AG09319 (cell line): ENCODE measurements around the gene LBH.

Source experiments
- DNase-seq: peaks from one replicate; pipeline ENCODE4 v3.0.0-alpha.2; 2010; ENCODE audit warnings: low read depth; ENCODE audit errors: extremely low read depth
- TF ChIP-seq, protein P1 (sequence below): IDR thresholded peaks from 2 replicates; pipeline ENCODE4 v1.5.1; 2011; ENCODE audit warnings: low read depth, mild to moderate bottlenecking, inconsistent platforms, low read length, moderate library complexity

The LBH gene

GRCh38 chr2:30235859-30236535, 4.7 kb downstream of the LBH start:
- DNase-seq, result no peak
- TF ChIP-seq, protein P1, sequence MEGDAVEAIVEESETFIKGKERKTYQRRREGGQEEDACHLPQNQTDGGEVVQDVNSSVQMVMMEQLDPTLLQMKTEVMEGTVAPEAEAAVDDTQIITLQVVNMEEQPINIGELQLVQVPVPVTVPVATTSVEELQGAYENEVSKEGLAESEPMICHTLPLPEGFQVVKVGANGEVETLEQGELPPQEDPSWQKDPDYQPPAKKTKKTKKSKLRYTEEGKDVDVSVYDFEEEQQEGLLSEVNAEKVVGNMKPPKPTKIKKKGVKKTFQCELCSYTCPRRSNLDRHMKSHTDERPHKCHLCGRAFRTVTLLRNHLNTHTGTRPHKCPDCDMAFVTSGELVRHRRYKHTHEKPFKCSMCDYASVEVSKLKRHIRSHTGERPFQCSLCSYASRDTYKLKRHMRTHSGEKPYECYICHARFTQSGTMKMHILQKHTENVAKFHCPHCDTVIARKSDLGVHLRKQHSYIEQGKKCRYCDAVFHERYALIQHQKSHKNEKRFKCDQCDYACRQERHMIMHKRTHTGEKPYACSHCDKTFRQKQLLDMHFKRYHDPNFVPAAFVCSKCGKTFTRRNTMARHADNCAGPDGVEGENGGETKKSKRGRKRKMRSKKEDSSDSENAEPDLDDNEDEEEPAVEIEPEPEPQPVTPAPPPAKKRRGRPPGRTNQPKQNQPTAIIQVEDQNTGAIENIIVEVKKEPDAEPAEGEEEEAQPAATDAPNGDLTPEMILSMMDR, result no peak

GRCh38 chr2:30236591-30237238, 5.4 kb downstream of the LBH start:
- no peak for DNase-seq
- TF ChIP-seq, protein P1, result no peak

- TF ChIP-seq, protein P1, result no peak
- no peak for DNase-seq
Measured at GRCh38 chr2:30237239-30237965, 6.1 kb downstream of the LBH start.

GRCh38 chr2:30237966-30238800, 6.8 kb downstream of the LBH start:
- no peak for DNase-seq
- TF ChIP-seq, protein P1, result no peak

- TF ChIP-seq, protein P1, result peak; percentile 80
- DNase-seq, result peak; percentile 38
Measured at GRCh38 chr2:30239308-30239985, 8.1 kb downstream of the LBH start.

GRCh38 chr2:30239986-30240752, 8.8 kb downstream of the LBH start:
- DNase-seq, result no peak
- TF ChIP-seq, protein P1, result no peak
